ENCODE results near the gene SHKBP1. TPM values are rescaled to one million over a fixed set of nuclear protein-coding genes. Genes with fewer than 3 reads are reported as not detected.

SHKBP1 gene
- total RNA-seq, 2 experiments from 2014 or later, result 49.4 to 115 TPM

GRCh38 chr19:40575326-40575725 is 1.3 kb upstream of the SHKBP1 start:
- intact Hi-C loops (cut with micrococcal nuclease; ENCODE audit: unreplicated experiment), result no loop called here
- ChIA-PET CTCF (ENCODE audit: unreplicated experiment) (no interaction called here), POLR2A (no interaction called here)
- Histone ChIP-seq H3K9me3 (ENCODE audit: low read length) (no peaks in the 10 kb centered on the region), H4K20me1 (ENCODE audit: insufficient read depth, low read length) (no peaks in the 10 kb centered on the region), H3K9me2 (ENCODE audit: insufficient read depth, low read length) (no peaks in the 10 kb centered on the region), H3K4me2 (ENCODE audit: low read length) (no peak overlapping the region), H2AFZ (ENCODE audit: low read length) (no peak overlapping the region), H3K4me1 (ENCODE audit: insufficient read depth, low read length, poor library complexity, severe bottlenecking) (peaks cover 26% of the 10 kb centered on the region), H3K4me3 (ENCODE audit: low read depth, low read length, poor library complexity, severe bottlenecking) (no peak overlapping the region), H3K79me2 (ENCODE audit: insufficient read depth, low read depth, low read length) (peaks cover 4% of the 10 kb centered on the region; the same call in 1 of the 2 replicates), H3K27ac (ENCODE audit: low read depth, low read length, poor library complexity, severe bottlenecking) (no peak overlapping the region), H3K36me3 (ENCODE audit: insufficient read depth, low read length) (peaks cover 5% of the 10 kb centered on the region; the same call in 1 of the 2 replicates)
- no TSS peak for BruUV-seq (replicated peaks)
- TF ChIP-seq, protein P1, sequence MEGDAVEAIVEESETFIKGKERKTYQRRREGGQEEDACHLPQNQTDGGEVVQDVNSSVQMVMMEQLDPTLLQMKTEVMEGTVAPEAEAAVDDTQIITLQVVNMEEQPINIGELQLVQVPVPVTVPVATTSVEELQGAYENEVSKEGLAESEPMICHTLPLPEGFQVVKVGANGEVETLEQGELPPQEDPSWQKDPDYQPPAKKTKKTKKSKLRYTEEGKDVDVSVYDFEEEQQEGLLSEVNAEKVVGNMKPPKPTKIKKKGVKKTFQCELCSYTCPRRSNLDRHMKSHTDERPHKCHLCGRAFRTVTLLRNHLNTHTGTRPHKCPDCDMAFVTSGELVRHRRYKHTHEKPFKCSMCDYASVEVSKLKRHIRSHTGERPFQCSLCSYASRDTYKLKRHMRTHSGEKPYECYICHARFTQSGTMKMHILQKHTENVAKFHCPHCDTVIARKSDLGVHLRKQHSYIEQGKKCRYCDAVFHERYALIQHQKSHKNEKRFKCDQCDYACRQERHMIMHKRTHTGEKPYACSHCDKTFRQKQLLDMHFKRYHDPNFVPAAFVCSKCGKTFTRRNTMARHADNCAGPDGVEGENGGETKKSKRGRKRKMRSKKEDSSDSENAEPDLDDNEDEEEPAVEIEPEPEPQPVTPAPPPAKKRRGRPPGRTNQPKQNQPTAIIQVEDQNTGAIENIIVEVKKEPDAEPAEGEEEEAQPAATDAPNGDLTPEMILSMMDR (conservative IDR thresholded peaks at IDR 0.05; ENCODE audit: low read length), result no peak
- no peak for TF ChIP-seq EZH2phosphoT487 (IDR thresholded peaks at IDR 0.05; ENCODE audit: borderline replicate concordance, low read depth, low read length)
- no peak for DNase-seq (ENCODE audit: low spot score)

GRCh38 chr19:40576151-40576584 is 505 bp upstream of the SHKBP1 start:
- no peak for DNase-seq (ENCODE audit: low spot score)
- TF ChIP-seq EZH2phosphoT487 (IDR thresholded peaks at IDR 0.05; ENCODE audit: borderline replicate concordance, low read depth, low read length), result no peak
- TF ChIP-seq, protein P1 (conservative IDR thresholded peaks at IDR 0.05; ENCODE audit: low read length), result no peak
- ChIA-PET POLR2A (no interaction called here), CTCF (ENCODE audit: unreplicated experiment) (no interaction called here)
- H3K36me3 ChIP-seq (ENCODE audit: insufficient read depth, low read length), result peaks cover 12% of the 10 kb centered on the region; the same call in 1 of the 2 replicates
- no TSS peak for BruUV-seq (replicated peaks)
- H4K20me1 ChIP-seq (ENCODE audit: insufficient read depth, low read length), result no peaks in the 10 kb centered on the region
- peak overlapping the region; percentile 82 for H3K4me2 ChIP-seq (ENCODE audit: low read length)
- no peak overlapping the region for H3K27ac ChIP-seq (ENCODE audit: low read depth, low read length, poor library complexity, severe bottlenecking)
- H2AFZ ChIP-seq (ENCODE audit: low read length), result peak overlapping the region; percentile 68; the same call in 1 of the 2 replicates
- H3K4me3 ChIP-seq (ENCODE audit: low read depth, low read length, poor library complexity, severe bottlenecking), result peak overlapping the region; percentile 85
- H3K9me3 ChIP-seq (ENCODE audit: low read length), result no peaks in the 10 kb centered on the region
- no peaks in the 10 kb centered on the region for H3K9me2 ChIP-seq (ENCODE audit: insufficient read depth, low read length)
- peaks cover 4% of the 10 kb centered on the region; the same call in 1 of the 2 replicates for H3K79me2 ChIP-seq (ENCODE audit: insufficient read depth, low read depth, low read length)
- intact Hi-C loops (cut with micrococcal nuclease; ENCODE audit: unreplicated experiment), result no loop called here
- H3K4me1 ChIP-seq (ENCODE audit: insufficient read depth, low read length, poor library complexity, severe bottlenecking), result peaks cover 23% of the 10 kb centered on the region

GRCh38 chr19:40578442-40578908 is 1.8 kb downstream of the SHKBP1 start:
- H3K4me1 ChIP-seq (ENCODE audit: insufficient read depth, low read length, poor library complexity, severe bottlenecking), result peaks cover 19% of the 10 kb centered on the region
- H3K9me2 ChIP-seq (ENCODE audit: insufficient read depth, low read length), result no peaks in the 10 kb centered on the region
- POLR2A ChIA-PET, result no interaction called here
- TF ChIP-seq, protein P1 (conservative IDR thresholded peaks at IDR 0.05; ENCODE audit: low read length), result no peak
- TF ChIP-seq EZH2phosphoT487 (IDR thresholded peaks at IDR 0.05; ENCODE audit: borderline replicate concordance, low read depth, low read length), result no peak
- BruUV-seq (replicated peaks), result no TSS peak
- peaks cover 4% of the 10 kb centered on the region; the same call in 1 of the 2 replicates for H3K79me2 ChIP-seq (ENCODE audit: insufficient read depth, low read depth, low read length)
- intact Hi-C loops (cut with micrococcal nuclease; ENCODE audit: unreplicated experiment), result no loop called here
- peak overlapping the region; percentile 82; the same call in 1 of the 2 replicates for H3K4me2 ChIP-seq (ENCODE audit: low read length)
- peak; percentile 34 for DNase-seq (ENCODE audit: low spot score)
- peaks cover 25% of the 10 kb centered on the region for H3K36me3 ChIP-seq (ENCODE audit: insufficient read depth, low read length)
- H2AFZ ChIP-seq (ENCODE audit: low read length), result no peak overlapping the region
- H4K20me1 ChIP-seq (ENCODE audit: insufficient read depth, low read length), result no peaks in the 10 kb centered on the region
- no peaks in the 10 kb centered on the region for H3K9me3 ChIP-seq (ENCODE audit: low read length)
- CTCF ChIA-PET (ENCODE audit: unreplicated experiment), result interaction anchor here (0.5 kb wide), 1 partner anchor 8 kb away, joined by 3 read pairs; no protein-coding TSS in a partner anchor
- no peak overlapping the region for H3K4me3 ChIP-seq (ENCODE audit: low read depth, low read length, poor library complexity, severe bottlenecking)
- no peak overlapping the region for H3K27ac ChIP-seq (ENCODE audit: low read depth, low read length, poor library complexity, severe bottlenecking)
